Measurements from ENCODE around the gene SPACA6.

The SPACA6 gene

DNA sequence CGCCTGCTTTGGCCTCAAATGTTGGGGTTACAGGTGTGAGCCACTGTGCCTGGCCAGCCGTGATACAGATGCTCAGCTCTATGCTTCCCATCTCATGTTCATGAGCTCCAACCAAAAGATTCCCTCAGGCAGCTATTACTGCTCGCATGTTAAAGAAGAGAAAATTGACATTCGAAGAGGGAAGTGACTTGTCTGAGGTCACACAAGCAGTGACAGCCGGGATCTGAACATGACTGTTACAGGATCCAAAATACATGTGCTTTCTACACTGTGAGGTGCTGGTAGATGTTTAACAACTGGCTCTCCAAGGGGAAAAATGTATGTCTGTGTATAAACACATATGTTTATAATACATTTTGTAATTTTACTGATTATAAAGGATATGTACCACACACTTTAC, 47.2 kb downstream of the SPACA6 start:
- Histone ChIP-seq H3K27ac (no peak overlapping the region), H3K36me3 (ENCODE audit: control insufficient read depth, insufficient read depth, low read length) (no peaks in the 10 kb centered on the region), H3K4me1 (no peaks in the 10 kb centered on the region), H3K9ac (no peak overlapping the region), H3K79me2 (no peaks in the 10 kb centered on the region), H3K9me3 (ENCODE audit: control insufficient read depth, low read length) (no peaks in the 10 kb centered on the region), H3K27me3 (ENCODE audit: control insufficient read depth, insufficient read depth, low read length) (no peaks in the 10 kb centered on the region), H3K4me2 (ENCODE audit: low read length) (no peak overlapping the region), H3K4me3 (ENCODE audit: low read depth, low read length) (no peak overlapping the region), H2AFZ (no peak overlapping the region)
- TF ChIP-seq, protein P1, sequence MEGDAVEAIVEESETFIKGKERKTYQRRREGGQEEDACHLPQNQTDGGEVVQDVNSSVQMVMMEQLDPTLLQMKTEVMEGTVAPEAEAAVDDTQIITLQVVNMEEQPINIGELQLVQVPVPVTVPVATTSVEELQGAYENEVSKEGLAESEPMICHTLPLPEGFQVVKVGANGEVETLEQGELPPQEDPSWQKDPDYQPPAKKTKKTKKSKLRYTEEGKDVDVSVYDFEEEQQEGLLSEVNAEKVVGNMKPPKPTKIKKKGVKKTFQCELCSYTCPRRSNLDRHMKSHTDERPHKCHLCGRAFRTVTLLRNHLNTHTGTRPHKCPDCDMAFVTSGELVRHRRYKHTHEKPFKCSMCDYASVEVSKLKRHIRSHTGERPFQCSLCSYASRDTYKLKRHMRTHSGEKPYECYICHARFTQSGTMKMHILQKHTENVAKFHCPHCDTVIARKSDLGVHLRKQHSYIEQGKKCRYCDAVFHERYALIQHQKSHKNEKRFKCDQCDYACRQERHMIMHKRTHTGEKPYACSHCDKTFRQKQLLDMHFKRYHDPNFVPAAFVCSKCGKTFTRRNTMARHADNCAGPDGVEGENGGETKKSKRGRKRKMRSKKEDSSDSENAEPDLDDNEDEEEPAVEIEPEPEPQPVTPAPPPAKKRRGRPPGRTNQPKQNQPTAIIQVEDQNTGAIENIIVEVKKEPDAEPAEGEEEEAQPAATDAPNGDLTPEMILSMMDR (IDR thresholded peaks at IDR 0.05), result no peak

DNA sequence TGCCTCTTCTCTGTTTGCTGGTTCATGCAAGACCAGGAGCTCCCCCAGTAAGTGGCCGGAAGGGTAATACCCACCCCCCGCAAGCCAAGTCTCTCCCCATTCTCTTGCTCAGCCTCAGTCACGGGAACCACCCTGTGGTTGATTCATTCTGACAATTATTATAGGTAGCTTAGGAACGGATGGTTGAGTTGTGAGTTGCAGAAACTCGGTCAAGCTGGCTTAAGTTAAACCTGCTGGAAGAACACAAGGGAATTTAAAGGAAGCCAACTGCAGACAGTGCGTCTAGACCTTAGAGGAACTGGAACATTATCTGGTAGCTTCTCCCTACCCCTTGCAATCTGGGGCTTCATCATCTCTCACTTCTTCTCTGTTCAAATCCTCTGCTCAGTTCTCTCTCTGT, 49.7 kb downstream of the SPACA6 start:
- H3K79me2 ChIP-seq, result no peaks in the 10 kb centered on the region
- no peak overlapping the region for H3K27ac ChIP-seq
- H3K4me2 ChIP-seq (ENCODE audit: low read length), result no peak overlapping the region
- no peaks in the 10 kb centered on the region for H3K36me3 ChIP-seq (ENCODE audit: control insufficient read depth, insufficient read depth, low read length)
- no peak overlapping the region for H2AFZ ChIP-seq
- no peak overlapping the region for H3K9ac ChIP-seq
- no peaks in the 10 kb centered on the region for H3K9me3 ChIP-seq (ENCODE audit: control insufficient read depth, low read length)
- no peaks in the 10 kb centered on the region for H3K27me3 ChIP-seq (ENCODE audit: control insufficient read depth, insufficient read depth, low read length)
- TF ChIP-seq, protein P1 (IDR thresholded peaks at IDR 0.05), result no peak
- H3K4me1 ChIP-seq, result no peaks in the 10 kb centered on the region
- no peak overlapping the region for H3K4me3 ChIP-seq (ENCODE audit: low read depth, low read length)

DNA sequence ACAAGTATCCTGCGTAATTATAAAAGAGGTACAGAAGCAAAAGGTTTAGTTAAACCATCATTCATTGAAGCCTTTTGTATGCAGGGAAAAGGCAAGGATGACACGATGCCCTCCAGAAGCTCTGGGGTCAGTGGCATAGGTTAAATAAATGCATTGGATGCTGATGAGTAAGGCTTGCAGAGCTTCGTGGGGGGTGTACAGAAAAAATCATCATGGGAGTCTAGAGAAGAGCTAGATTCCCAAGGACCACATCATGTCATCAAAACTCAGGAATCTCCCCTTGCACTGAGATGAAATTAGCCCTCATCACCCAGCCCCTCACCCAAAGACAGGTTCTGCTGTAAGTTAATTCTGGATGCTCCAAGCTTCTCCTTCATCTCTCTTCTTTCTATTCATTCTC, 50.3 kb downstream of the SPACA6 start:
- Histone ChIP-seq H3K9ac (no peak overlapping the region), H2AFZ (no peak overlapping the region), H3K36me3 (ENCODE audit: control insufficient read depth, insufficient read depth, low read length) (no peaks in the 10 kb centered on the region), H3K4me2 (ENCODE audit: low read length) (no peak overlapping the region), H3K4me1 (no peaks in the 10 kb centered on the region), H3K79me2 (no peaks in the 10 kb centered on the region), H3K4me3 (ENCODE audit: low read depth, low read length) (no peak overlapping the region), H3K27ac (no peak overlapping the region), H3K9me3 (ENCODE audit: control insufficient read depth, low read length) (no peaks in the 10 kb centered on the region), H3K27me3 (ENCODE audit: control insufficient read depth, insufficient read depth, low read length) (no peaks in the 10 kb centered on the region)
- TF ChIP-seq, protein P1 (IDR thresholded peaks at IDR 0.05), result no peak

DNA sequence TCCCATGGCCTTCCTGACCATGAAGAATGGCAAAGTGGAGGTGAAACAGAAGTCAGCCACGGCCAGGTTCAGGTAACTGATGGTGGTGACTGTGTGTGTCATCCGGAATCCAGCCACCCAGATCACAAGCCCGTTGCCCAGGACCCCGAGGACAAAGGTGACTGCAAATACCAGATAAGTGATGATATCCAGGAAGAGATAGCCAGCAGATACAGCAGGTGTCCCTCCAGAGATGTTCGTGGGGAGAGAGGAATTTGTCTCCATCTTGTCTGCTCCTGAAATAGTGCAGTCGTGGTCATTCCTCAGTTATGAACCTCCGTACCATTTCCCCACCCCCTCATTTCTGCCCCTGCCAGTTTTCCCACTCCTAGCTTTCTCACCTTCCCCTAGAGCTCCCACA, 53.6 kb downstream of the SPACA6 start:
- Histone ChIP-seq H3K79me2 (no peaks in the 10 kb centered on the region), H2AFZ (no peak overlapping the region), H3K36me3 (ENCODE audit: control insufficient read depth, insufficient read depth, low read length) (no peaks in the 10 kb centered on the region), H3K4me3 (ENCODE audit: low read depth, low read length) (no peak overlapping the region), H3K9ac (no peak overlapping the region), H3K4me2 (ENCODE audit: low read length) (no peak overlapping the region), H3K27me3 (ENCODE audit: control insufficient read depth, insufficient read depth, low read length) (no peaks in the 10 kb centered on the region), H3K4me1 (no peaks in the 10 kb centered on the region), H3K27ac (no peak overlapping the region), H3K9me3 (ENCODE audit: control insufficient read depth, low read length) (no peaks in the 10 kb centered on the region)
- TF ChIP-seq, protein P1 (IDR thresholded peaks at IDR 0.05), result no peak

DNA sequence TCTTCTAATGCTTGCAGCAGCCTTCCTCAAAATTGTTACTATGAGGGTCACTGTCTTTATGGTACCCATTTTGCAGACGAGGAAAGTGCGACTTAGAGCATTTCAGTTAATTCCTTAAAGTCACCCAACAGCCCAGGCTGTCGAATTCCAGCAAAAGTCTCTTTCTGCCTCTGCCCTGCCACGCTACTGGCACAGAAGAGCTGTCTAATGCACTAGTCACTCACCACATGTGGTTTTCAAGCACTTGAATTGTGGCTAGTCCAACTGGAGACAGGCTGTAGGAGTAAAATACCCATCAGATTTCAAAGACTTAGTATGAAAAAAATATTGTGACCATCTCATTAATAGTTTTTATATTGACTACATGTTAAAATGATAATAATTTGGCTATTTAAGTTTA, 56.8 kb downstream of the SPACA6 start:
- no peak overlapping the region for H3K4me3 ChIP-seq (ENCODE audit: low read depth, low read length)
- H3K36me3 ChIP-seq (ENCODE audit: control insufficient read depth, insufficient read depth, low read length), result no peaks in the 10 kb centered on the region
- no peak overlapping the region for H3K4me2 ChIP-seq (ENCODE audit: low read length)
- no peak overlapping the region for H3K9ac ChIP-seq
- H3K27ac ChIP-seq, result no peak overlapping the region
- H2AFZ ChIP-seq, result no peak overlapping the region
- TF ChIP-seq, protein P1 (IDR thresholded peaks at IDR 0.05), result no peak
- H3K9me3 ChIP-seq (ENCODE audit: control insufficient read depth, low read length), result no peaks in the 10 kb centered on the region
- H3K79me2 ChIP-seq, result no peaks in the 10 kb centered on the region
- H3K27me3 ChIP-seq (ENCODE audit: control insufficient read depth, insufficient read depth, low read length), result no peaks in the 10 kb centered on the region
- H3K4me1 ChIP-seq, result no peaks in the 10 kb centered on the region

Data from parathyroid adenoma (tissue), 2 donors.